CD14-positive monocyte (primary cell): ENCODE results near the gene MUC5B. TPM values are rescaled to one million over a fixed set of nuclear protein-coding genes. Genes with fewer than 3 reads are reported as not detected.

ENCODE experiments used
- DNase-seq, 3 donors: peaks; one replicate each; pipeline ENCODE4 v3.0.0-alpha.2; 2011 to 2022
- H2AFZ ChIP-seq: 2 replicates; pipeline ENCODE4 v1.6.0; 2012; ENCODE audit warnings: mild to moderate bottlenecking, low read depth, low read length, inconsistent platforms; ENCODE audit not compliant: insufficient read depth, poor library complexity, severe bottlenecking
- H3K27ac ChIP-seq, 2 donors: 1 replicate in 1 of 2; 2 replicates in 1 of 2; pipeline ENCODE4 v1.5.1; 2012 to 2013; ENCODE audit warnings: low read length in 2 of 2, control low read depth in 1 of 2, inconsistent platforms in 1 of 2, low read depth in 1 of 2, mild to moderate bottlenecking in 1 of 2
- H3K27me3 ChIP-seq, 2 donors: one replicate each; pipeline versions ENCODE4 v1.6.0 to v1.6.1; 2011 to 2013; ENCODE audit warnings: low read length in 2 of 2; ENCODE audit not compliant: control insufficient read depth in 2 of 2, insufficient read depth in 2 of 2
- H3K36me3 ChIP-seq, 2 donors: replicated peaks in 1 of 2; 1 replicate in 1 of 2; 2 replicates in 1 of 2; pipeline versions ENCODE4 v1.5.1 to v1.6.1; 2012 to 2013; ENCODE audit warnings: low read length in 2 of 2, control low read depth in 1 of 2, inconsistent platforms in 1 of 2, mild to moderate bottlenecking in 1 of 2; ENCODE audit not compliant: insufficient read depth in 2 of 2, control insufficient read depth in 1 of 2
- H3K4me1 ChIP-seq, 2 donors: 1 replicate in 1 of 2; 2 replicates in 1 of 2; pipeline versions ENCODE4 v1.5.1 to v1.6.1; 2012 to 2013; ENCODE audit warnings: low read length in 2 of 2, control low read depth in 1 of 2, inconsistent platforms in 1 of 2, mild to moderate bottlenecking in 1 of 2, moderate library complexity in 1 of 2; ENCODE audit not compliant: insufficient read depth in 2 of 2, control insufficient read depth in 1 of 2
- H3K4me2 ChIP-seq: replicated peaks from 2 replicates; pipeline ENCODE3; 2012; ENCODE audit warnings: low read length, moderate library complexity, mild to moderate bottlenecking; ENCODE audit not compliant: poor library complexity, severe bottlenecking; ENCODE audit errors: extremely low read depth
- H3K4me3 ChIP-seq, 3 experiments: fragments of 200-600 bp in 1 of 3; sonication (generic) in 1 of 3; replicated peaks in 1 of 3; 1 replicate in 2 of 3; 2 replicates in 1 of 3; pipeline ENCODE4 v1.5.1; 2011 to 2013; ENCODE audit warnings: low read length in 3 of 3, mild to moderate bottlenecking in 3 of 3, control low read depth in 2 of 3, low read depth in 2 of 3, inconsistent platforms in 1 of 3, moderate library complexity in 1 of 3
- H3K79me2 ChIP-seq: 2 replicates; pipeline ENCODE4 v1.6.0; 2012; ENCODE audit warnings: mild to moderate bottlenecking, control low read depth, inconsistent platforms, low read length, moderate library complexity; ENCODE audit not compliant: insufficient read depth
- H3K9ac ChIP-seq: 2 replicates; pipeline ENCODE4 v1.6.0; 2017; ENCODE audit warnings: low read length, mild to moderate bottlenecking; ENCODE audit not compliant: insufficient read depth, poor library complexity, severe bottlenecking
- H3K9me3 ChIP-seq, 2 donors: replicated peaks in 1 of 2; 1 replicate in 1 of 2; 2 replicates in 1 of 2; pipeline versions ENCODE4 v1.5.1 to v1.6.1; 2012 to 2013; ENCODE audit warnings: low read length in 2 of 2, control low read depth in 1 of 2; ENCODE audit not compliant: control insufficient read depth in 1 of 2, insufficient read depth in 1 of 2
- H4K20me1 ChIP-seq: 2 replicates; pipeline ENCODE4 v1.6.0; 2012; ENCODE audit warnings: mild to moderate bottlenecking, low read length, control low read depth, moderate library complexity; ENCODE audit not compliant: insufficient read depth
- H3K27ac Mint-ChIP-seq, 7 donors: one replicate each; pipeline ENCODE4 v1.8.0; 2020; ENCODE audit warnings: mild to moderate bottlenecking in 7 of 7, mixed read lengths in 7 of 7, moderate library complexity in 6 of 7, inconsistent platforms in 2 of 7
- H3K27me3 Mint-ChIP-seq, 3 donors: one replicate each; pipeline ENCODE4 v1.8.0; 2021 to 2022; ENCODE audit warnings: low read depth in 3 of 3, mild to moderate bottlenecking in 3 of 3, mixed read lengths in 3 of 3, moderate library complexity in 3 of 3, inconsistent platforms in 1 of 3
- H3K36me3 Mint-ChIP-seq, 2 donors: one replicate each; pipeline ENCODE4 v1.8.0; 2020; ENCODE audit warnings: mixed read lengths in 2 of 2, inconsistent platforms in 1 of 2, mild to moderate bottlenecking in 1 of 2
- H3K4me1 Mint-ChIP-seq: one replicate; pipeline ENCODE4 v1.8.0; 2020; ENCODE audit warnings: mild to moderate bottlenecking, mixed read lengths
- H3K4me3 Mint-ChIP-seq, 2 donors: one replicate each; pipeline ENCODE4 v1.8.0; 2020; ENCODE audit warnings: mild to moderate bottlenecking in 2 of 2, mixed read lengths in 2 of 2, moderate library complexity in 1 of 2
- H3K9me3 Mint-ChIP-seq, 7 donors: one replicate each; pipeline ENCODE4 v1.8.0; 2020 to 2022; ENCODE audit warnings: mixed read lengths in 7 of 7, mild to moderate bottlenecking in 6 of 7, moderate library complexity in 6 of 7, inconsistent platforms in 2 of 7
- WGBS: methylation state at CpG from one replicate; pipeline ENCODE4 v1.1.5; 2013; ENCODE audit warnings: missing lambda C conversion rate; ENCODE audit not compliant: insufficient coverage; 5-methylcytosine and 5-hydroxymethylcytosine counted together
- intact Hi-C, 2 donors: fragments of 100-400 bp; cut with micrococcal nuclease; formaldehyde crosslinking; loops; one replicate each; pipeline versions ENCODE4 v1.15.0 to v1.15.1; 2023
- polyA plus RNA-seq, 3 donors: library from polyadenylated mRNA; depleted of rRNA in 1 of 3; unstranded in 2 of 3; stranded (reverse) in 1 of 3; fragments of 300-500 nt in 2 of 3; fragments of >200 nt in 1 of 3; fragmentation: Illumina TruSeq in 2 of 3; gene quantifications; 1 replicate in 2 of 3; 2 replicates in 1 of 3; pipeline ENCODE4 v1.2.3, GENCODE V29; 2012 to 2021
- TF ChIP-seq, protein P1 (sequence below): fragments of 200-600 bp; IDR thresholded peaks from one replicate; pipeline ENCODE4 v1.8.0; 2022; ENCODE audit warnings: antibody characterized with exemption, mild to moderate bottlenecking

MUC5B gene
- polyA plus RNA-seq, 3 donors, result not detected

DNA sequence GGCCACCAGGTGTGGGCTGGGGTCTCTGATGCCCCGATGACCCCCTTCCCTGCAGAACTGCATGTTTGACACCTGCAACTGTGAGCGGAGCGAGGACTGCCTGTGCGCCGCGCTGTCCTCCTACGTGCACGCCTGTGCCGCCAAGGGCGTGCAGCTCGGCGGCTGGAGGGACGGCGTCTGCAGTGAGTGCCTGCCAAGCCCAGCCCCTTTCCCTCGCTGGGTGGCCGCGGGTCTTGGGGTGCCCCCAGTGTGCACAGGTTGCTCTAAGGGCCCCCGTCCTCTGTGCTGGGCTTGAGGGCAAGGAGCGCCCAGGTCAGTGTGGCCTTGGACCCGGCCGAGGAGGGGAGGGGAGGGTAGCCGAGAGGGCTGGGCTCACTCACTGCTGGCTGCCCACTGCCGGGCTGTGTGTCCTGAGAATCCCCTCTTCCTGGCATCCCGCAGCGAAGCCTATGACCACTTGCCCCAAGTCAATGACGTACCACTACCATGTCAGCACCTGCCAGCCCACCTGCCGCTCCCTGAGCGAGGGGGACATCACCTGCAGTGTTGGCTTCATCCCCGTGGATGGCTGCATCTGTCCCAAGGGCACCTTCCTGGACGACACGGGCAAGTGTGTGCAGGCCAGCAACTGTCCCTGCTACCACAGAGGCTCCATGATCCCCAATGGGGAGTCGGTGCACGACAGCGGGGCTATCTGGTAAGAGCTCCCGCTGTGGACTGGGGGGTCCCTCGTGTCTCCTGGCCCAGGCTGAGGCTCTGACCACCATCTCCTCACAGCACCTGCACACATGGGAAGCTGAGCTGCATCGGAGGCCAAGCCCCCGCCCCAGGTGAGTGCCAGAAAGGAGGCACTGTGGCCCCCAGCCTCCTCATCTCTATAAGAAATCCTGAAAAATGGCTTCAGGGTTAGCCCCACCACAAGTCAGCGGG lies 48.2 kb upstream of the MUC5B start:
- no peak overlapping the region for H3K9ac ChIP-seq
- no peaks in the 10 kb centered on the region for H3K4me1 ChIP-seq
- no peaks in the 10 kb centered on the region for H3K27me3 Mint-ChIP-seq
- no peaks in the 10 kb centered on the region for H4K20me1 ChIP-seq
- no peaks in the 10 kb centered on the region for H3K27me3 ChIP-seq
- no peak for DNase-seq
- H2AFZ ChIP-seq, result no peak overlapping the region
- intact Hi-C loops, result no loop called here
- TF ChIP-seq, protein P1, sequence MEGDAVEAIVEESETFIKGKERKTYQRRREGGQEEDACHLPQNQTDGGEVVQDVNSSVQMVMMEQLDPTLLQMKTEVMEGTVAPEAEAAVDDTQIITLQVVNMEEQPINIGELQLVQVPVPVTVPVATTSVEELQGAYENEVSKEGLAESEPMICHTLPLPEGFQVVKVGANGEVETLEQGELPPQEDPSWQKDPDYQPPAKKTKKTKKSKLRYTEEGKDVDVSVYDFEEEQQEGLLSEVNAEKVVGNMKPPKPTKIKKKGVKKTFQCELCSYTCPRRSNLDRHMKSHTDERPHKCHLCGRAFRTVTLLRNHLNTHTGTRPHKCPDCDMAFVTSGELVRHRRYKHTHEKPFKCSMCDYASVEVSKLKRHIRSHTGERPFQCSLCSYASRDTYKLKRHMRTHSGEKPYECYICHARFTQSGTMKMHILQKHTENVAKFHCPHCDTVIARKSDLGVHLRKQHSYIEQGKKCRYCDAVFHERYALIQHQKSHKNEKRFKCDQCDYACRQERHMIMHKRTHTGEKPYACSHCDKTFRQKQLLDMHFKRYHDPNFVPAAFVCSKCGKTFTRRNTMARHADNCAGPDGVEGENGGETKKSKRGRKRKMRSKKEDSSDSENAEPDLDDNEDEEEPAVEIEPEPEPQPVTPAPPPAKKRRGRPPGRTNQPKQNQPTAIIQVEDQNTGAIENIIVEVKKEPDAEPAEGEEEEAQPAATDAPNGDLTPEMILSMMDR, result no peak
- H3K79me2 ChIP-seq, result no peaks in the 10 kb centered on the region
- no peak overlapping the region for H3K27ac Mint-ChIP-seq
- H3K9me3 Mint-ChIP-seq, result peaks cover 6 to 22% (median 15%) of the 10 kb centered on the region in 7 donors
- H3K4me3 Mint-ChIP-seq, result no peak overlapping the region
- H3K9me3 ChIP-seq, result peaks cover 11 to 26% of the 10 kb centered on the region in 2 donors
- no peak overlapping the region for H3K27ac ChIP-seq
- WGBS, result 94% methylated on average over 34 of the region's 39 CpGs
- H3K4me2 ChIP-seq, result no peak overlapping the region
- no peaks in the 10 kb centered on the region for H3K36me3 Mint-ChIP-seq
- H3K4me3 ChIP-seq, result no peak overlapping the region
- no peaks in the 10 kb centered on the region for H3K4me1 Mint-ChIP-seq
- H3K36me3 ChIP-seq, result no peaks in the 10 kb centered on the region

DNA sequence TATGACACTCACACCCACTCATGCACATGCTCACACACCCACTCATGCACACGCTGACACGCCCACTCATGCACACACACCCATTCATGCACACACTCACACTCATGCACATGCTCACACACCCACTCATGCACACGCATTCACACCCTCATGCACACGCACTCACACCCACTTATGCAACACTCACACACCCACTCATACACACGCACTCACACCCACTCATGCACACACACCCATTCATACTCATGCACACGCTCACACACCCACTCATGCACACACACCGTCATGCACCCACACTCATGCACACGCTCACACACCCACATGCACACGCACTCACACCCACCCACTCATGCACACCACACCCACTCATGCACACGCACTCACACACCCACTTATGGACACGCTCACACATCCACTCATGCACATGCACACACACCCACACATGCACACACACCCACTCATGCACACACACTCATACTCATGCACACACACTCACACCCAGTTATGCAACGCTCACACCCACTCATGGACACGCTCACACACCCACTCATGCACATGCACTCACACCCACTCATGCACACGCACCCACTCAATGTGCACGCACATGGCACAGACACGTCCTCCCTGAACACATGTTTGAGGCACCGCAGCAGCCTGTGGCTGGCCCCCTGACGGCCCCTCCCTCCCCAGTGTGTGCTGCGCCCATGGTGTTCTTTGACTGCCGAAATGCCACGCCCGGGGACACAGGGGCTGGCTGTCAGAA lies 47.2 kb upstream of the MUC5B start:
- Histone ChIP-seq H3K79me2 (no peaks in the 10 kb centered on the region), H3K27me3 (no peaks in the 10 kb centered on the region), H2AFZ (no peak overlapping the region), H3K9me3 (peaks cover 9 to 26% of the 10 kb centered on the region in 2 donors), H3K36me3 (no peaks in the 10 kb centered on the region), H3K9ac (no peak overlapping the region), H4K20me1 (no peaks in the 10 kb centered on the region), H3K27ac (no peak overlapping the region), H3K4me1 (no peaks in the 10 kb centered on the region), H3K4me2 (no peak overlapping the region), H3K4me3 (no peak overlapping the region)
- no peak for DNase-seq
- TF ChIP-seq, protein P1, result no peak
- Mint-ChIP-seq H3K4me3 (no peak overlapping the region), H3K4me1 (no peaks in the 10 kb centered on the region), H3K27me3 (no peaks in the 10 kb centered on the region), H3K36me3 (no peaks in the 10 kb centered on the region), H3K27ac (no peak overlapping the region), H3K9me3 (peaks cover under 1 to 16% (median 11%) of the 10 kb centered on the region in 7 donors)
- 95% methylated on average over 19 of the region's 22 CpGs for WGBS
- intact Hi-C loops, result no loop called here
